ENCODE data around the gene ROBO4.

DNA sequence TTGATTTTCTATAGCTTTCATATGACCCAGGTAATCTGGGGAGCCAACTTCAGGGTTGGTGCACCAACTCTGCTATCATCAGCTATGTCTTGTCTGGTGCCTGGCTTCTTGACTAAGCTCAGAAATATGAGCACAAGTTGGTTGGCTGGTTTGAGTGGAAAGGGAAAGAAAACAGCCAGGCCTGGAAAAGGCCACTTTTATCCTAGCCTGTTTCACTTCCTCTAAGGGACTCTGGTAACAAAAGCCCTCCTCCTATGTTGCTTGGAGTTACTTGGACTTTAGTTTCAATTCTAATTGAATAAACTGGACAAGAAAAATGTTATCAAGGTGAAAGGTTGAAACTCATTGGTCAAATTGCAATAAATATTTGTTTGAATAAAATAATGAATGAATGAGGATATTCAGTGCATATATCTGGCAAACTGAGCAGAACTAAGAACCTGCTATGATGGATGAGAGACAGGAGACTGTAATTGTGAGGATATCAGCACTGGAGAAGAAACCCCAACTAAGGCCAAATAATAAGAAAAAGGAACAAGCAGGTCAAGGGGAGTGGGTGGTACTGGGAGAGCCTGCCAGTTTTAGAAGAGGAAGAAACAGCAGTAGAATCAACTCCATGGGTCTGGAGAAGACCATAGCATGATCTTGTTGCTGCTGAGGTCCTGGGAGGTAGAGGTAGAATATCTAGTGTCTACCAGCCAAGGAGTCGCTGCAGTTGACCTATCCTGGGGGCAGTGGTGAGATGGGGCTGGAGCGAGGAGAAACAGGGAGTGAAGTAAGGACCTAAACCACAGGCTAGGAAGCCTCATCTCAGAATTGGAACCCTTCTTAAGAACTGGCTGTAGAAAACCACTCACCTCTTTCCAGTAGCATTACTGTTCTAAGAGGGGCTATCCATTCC lies 8.2 kb downstream of the ROBO4 start:
- TF ChIP-seq SUZ12 (IDR thresholded peaks at IDR 0.05; ENCODE audit: extremely low read depth, insufficient read depth, insufficient read length): no peak
- TF ChIP-seq ZNF274 (IDR thresholded peaks at IDR 0.05; ENCODE audit: low read depth, low read length): no peak
